ENCODE data around the gene VEGFA.

DNA sequence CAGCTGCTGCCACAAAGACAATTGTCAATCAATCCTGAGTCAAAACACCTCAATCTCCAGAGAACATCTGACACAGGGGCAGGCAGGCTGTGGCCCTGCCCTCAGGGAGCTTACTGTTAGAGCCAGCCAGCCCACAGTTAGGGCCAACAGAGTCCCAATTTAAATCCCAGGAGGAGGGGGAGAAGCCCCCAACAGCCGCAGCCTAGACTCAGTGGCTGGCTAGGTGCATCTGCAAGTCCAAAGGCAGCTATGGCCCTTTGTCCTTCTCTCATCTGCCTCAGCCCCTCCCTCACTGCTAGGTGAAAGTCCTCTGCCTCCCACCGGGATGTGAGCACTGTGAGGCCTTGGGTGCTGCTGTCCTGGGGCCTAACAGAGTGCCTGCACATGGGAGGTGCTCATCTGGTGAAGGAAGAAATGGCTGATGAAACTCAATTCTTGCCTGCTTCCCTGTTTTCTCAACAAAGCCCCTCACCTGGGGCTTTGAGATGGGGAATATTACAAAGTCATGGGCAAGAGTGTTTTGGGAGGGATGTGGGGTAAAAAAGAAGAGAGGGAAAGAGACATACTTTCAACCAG, 33.7 kb upstream of the VEGFA start:
- TF ChIP-seq, protein P1, sequence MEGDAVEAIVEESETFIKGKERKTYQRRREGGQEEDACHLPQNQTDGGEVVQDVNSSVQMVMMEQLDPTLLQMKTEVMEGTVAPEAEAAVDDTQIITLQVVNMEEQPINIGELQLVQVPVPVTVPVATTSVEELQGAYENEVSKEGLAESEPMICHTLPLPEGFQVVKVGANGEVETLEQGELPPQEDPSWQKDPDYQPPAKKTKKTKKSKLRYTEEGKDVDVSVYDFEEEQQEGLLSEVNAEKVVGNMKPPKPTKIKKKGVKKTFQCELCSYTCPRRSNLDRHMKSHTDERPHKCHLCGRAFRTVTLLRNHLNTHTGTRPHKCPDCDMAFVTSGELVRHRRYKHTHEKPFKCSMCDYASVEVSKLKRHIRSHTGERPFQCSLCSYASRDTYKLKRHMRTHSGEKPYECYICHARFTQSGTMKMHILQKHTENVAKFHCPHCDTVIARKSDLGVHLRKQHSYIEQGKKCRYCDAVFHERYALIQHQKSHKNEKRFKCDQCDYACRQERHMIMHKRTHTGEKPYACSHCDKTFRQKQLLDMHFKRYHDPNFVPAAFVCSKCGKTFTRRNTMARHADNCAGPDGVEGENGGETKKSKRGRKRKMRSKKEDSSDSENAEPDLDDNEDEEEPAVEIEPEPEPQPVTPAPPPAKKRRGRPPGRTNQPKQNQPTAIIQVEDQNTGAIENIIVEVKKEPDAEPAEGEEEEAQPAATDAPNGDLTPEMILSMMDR (conservative IDR thresholded peaks at IDR 0.05; ENCODE audit: low read length): no peak
- TF ChIP-seq EZH2phosphoT487 (IDR thresholded peaks at IDR 0.05; ENCODE audit: borderline replicate concordance): no peak

Measured in Loucy (cell line).